Activated T-cell treated with anti-CD3 and anti-CD28 coated beads, Interleukin-2, amount 50 U/mL, for 4 hours (primary cell): ENCODE data around the gene DIRAS3. TPM values are rescaled to one million over a fixed set of nuclear protein-coding genes. Genes with fewer than 3 reads are reported as not detected.

ENCODE experiments used
- ATAC-seq, 2 donors: fragments of 200-7000 bp; cut with Tn5 transposase; one replicate each; pipeline ENCODE4 v1.10.0; 2021
- DNase-seq: peaks from one replicate; pipeline ENCODE4 v3.0.0-alpha.2; 2020
- H3K27me3 Mint-ChIP-seq: one replicate; pipeline ENCODE4 v1.8.0; 2021; ENCODE audit warnings: low read depth, mixed read lengths
- H3K36me3 Mint-ChIP-seq: one replicate; pipeline ENCODE4 v1.8.0; 2022; ENCODE audit warnings: mixed read lengths; ENCODE audit not compliant: insufficient read depth
- H3K4me1 Mint-ChIP-seq: one replicate; pipeline ENCODE4 v1.8.0; 2021; ENCODE audit warnings: low read depth, mixed read lengths
- H3K4me3 Mint-ChIP-seq: one replicate; pipeline ENCODE4 v1.8.0; 2021; ENCODE audit warnings: mild to moderate bottlenecking, moderate library complexity, mixed read lengths
- H3K9me3 Mint-ChIP-seq: one replicate; pipeline ENCODE4 v1.8.0; 2021; ENCODE audit warnings: mixed read lengths
- total RNA-seq, 3 donors: library from RNA; stranded (reverse); gene quantifications; one replicate each; pipeline ENCODE4 v1.2.1, GENCODE V29; 2021

The DIRAS3 gene
- total RNA-seq, 3 donors from 2014 or later, result not detected

DNA sequence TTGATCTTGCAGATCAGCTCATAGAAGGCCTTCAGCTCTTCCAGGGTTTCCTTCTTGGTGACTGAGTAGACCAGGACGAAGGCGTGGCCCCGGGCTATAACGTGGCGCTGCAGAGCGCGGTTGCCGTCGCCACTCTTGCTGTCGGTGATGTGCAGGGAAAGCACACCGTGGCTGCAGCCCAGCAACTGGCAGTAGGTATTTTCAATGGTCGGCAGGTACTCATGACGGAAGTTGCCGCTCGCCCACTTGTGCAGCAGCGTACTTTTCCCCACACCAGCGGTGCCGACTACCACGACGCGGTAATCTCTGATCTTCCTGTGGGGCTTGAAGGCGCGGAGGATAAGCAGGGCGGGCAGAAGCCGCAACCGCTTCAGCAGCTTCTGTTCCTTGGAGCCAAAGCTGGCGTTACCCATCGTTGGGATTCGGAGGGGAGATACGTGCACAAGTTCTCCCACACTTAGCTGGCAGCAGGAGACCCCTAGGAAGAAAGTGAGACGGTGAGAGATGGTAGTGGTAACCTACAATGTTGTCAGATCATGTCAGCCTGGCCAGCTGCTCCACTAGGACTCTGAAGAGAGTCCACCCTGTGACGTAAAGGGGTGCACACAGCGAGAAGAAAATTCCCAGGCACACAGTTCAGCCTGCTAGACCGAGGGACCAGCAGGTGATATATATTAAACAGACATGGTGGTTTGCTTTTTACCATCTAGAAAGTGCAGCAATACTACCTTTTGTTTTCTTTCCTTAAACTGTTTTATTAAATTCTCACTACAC is 3.4 kb downstream of the DIRAS3 start:
- DNase-seq (no peak), ATAC-seq (no peak)
- Mint-ChIP-seq H3K36me3 (no peaks in the 10 kb centered on the region), H3K4me3 (no peak overlapping the region), H3K4me1 (no peaks in the 10 kb centered on the region), H3K9me3 (no peaks in the 10 kb centered on the region), H3K27me3 (peaks cover 14% of the 10 kb centered on the region)

DNA sequence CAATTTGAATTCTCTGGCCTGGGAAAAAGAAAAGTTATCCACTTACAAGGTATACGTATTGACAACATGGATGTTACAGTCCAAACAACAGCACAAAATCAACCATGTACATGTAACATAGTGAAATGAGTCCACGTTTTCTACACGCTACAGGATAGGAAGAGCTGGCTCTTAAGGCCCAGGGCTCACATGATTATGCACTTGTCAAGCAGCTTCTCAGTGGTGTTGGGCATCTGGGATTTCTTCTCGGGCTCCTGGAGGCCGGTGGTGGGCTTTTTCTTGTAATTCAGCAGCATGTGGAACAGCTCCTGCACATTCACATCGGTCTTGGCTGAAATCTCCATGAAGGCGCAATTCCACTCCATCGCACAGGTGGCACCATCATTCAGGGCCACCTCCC is 4.0 kb downstream of the DIRAS3 start:
- no peaks in the 10 kb centered on the region for H3K9me3 Mint-ChIP-seq
- H3K36me3 Mint-ChIP-seq, result no peaks in the 10 kb centered on the region
- H3K4me1 Mint-ChIP-seq, result no peaks in the 10 kb centered on the region
- no peak for DNase-seq
- H3K27me3 Mint-ChIP-seq, result peaks cover 14% of the 10 kb centered on the region
- no peak overlapping the region for H3K4me3 Mint-ChIP-seq
- no peak for ATAC-seq

DNA sequence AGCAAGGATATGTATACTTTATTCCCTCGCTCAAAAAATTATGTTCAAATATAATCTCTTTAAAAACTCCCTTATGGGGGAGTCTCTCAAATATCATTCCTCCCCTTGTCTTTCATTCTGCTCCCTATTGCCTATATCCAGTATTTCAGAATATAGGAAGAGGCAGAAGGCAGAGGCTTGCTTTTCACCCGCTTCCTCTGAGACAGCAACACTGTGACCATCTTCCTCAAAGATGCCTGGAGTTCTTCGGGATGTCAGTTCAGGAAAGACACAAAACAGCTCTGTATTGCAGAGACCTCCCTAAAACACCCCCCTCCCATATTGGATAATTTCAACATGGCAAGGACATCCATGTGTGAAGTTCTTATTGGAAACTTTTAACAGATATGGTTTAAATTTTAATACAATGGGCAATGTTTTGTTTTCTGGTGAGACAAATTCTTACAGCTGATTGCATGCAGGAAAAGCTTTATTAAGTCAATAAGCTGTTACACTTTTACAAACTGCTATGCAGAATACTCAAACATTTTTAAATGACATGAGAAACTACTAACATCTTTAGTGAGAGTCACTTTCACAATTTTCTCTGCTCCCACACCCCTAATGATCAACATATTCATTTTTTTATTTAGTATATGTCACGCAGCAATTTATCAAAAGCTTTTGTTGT is 4.8 kb downstream of the DIRAS3 start:
- no peak overlapping the region for H3K4me3 Mint-ChIP-seq
- no peaks in the 10 kb centered on the region for H3K36me3 Mint-ChIP-seq
- no peak for DNase-seq
- H3K4me1 Mint-ChIP-seq, result no peaks in the 10 kb centered on the region
- H3K9me3 Mint-ChIP-seq, result no peaks in the 10 kb centered on the region
- no peak for ATAC-seq
- peaks cover 11% of the 10 kb centered on the region for H3K27me3 Mint-ChIP-seq

DNA sequence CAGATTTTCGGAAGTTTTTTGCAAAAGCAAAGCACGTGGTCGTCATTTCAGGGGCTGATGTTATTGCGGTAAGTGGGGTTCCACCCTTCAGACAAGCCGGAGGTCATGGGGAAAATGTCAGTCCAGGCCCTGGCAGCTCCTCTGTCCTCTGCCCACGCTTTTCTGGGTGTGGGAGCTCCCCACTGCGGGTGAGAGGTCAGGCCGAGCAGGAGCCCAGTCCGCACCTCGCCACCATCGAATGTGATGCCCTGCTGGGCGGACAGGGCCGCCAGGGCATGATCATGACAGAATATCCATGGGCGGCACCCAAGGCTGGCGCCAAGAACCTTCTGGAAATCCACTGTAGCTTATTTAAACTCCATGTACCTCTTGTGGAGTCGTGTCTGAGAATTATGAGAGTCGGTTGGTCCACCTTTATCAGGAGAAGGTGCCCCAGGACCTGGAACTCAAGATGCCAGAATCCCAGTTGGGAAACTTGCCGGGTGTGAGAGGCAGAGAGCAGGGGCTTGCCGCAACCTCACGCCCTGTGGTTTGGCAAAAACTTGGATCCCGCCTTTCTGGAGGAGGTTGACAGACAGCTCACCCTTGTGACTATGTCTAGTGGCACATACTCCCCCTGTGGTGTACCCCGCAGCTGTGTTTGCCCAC is 6.9 kb downstream of the DIRAS3 start:
- DNase-seq (no peak), ATAC-seq (no peak)
- Mint-ChIP-seq H3K27me3 (peaks cover 3% of the 10 kb centered on the region), H3K4me3 (no peak overlapping the region), H3K36me3 (no peaks in the 10 kb centered on the region), H3K4me1 (no peaks in the 10 kb centered on the region), H3K9me3 (peaks cover 6% of the 10 kb centered on the region)

DNA sequence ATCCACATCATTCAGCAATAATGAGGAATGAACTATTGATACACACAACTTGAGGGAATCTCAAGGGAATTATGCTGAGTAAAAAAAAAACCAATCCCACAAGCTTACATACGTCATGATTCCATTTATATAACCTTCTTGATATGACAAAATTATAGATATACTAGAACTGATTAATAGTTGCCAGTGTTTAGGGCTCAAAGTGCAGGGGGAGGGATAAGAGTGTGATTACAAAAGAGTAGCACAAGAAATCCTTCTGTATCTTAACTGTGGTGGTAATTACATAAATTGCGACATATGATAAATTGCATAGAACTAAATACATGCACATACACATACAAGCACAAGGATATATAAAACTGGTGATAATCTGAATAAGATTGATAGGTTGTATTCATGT is 13.5 kb downstream of the DIRAS3 start:
- Mint-ChIP-seq H3K36me3 (no peaks in the 10 kb centered on the region), H3K27me3 (peaks cover 2% of the 10 kb centered on the region), H3K4me1 (no peaks in the 10 kb centered on the region), H3K4me3 (no peak overlapping the region), H3K9me3 (peaks cover 6% of the 10 kb centered on the region)
- ATAC-seq (no peak), DNase-seq (no peak)

DNA sequence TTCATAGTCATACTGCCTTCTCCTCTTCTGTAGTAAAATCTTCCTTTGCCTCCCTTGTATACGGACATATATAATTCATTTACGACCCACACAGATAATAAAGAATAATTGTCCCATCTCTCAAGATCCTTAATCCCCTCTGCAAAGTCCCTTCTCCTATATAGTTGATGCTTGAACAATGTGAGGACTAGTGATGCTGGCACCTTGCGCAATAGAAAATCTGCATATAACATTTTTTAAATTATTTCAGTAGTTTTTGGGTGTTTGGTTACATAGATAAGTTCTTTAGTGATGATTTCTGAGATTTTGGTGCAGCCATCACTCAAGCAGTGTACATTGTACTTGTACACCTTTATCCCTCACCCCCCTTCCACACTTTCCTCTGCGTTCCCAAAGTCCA is 21.0 kb downstream of the DIRAS3 start:
- no peak overlapping the region for H3K4me3 Mint-ChIP-seq
- H3K4me1 Mint-ChIP-seq, result no peaks in the 10 kb centered on the region
- no peaks in the 10 kb centered on the region for H3K36me3 Mint-ChIP-seq
- ATAC-seq (no peak), DNase-seq (no peak)
- peaks cover 2% of the 10 kb centered on the region for H3K27me3 Mint-ChIP-seq
- no peaks in the 10 kb centered on the region for H3K9me3 Mint-ChIP-seq

DNA sequence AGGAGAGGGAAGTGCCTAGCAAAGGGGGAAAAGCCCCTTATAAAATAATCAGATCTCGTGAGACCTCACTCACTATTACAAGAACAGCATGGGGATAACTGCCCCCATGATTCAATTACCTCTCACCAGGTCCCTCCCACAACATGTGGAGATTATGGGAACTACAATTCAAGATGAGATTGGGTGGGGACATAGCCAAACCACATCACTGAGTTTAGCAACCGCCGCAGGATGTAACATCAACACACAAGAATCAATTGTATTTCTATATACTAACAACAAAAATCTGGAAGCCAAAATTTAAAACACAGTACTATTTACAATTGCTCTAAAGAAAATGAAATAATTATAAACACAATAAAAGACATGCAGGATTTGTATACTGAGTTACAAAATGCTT is 21.9 kb downstream of the DIRAS3 start:
- no peak for DNase-seq
- no peak for ATAC-seq
- no peaks in the 10 kb centered on the region for H3K4me1 Mint-ChIP-seq
- H3K4me3 Mint-ChIP-seq, result no peak overlapping the region
- no peaks in the 10 kb centered on the region for H3K9me3 Mint-ChIP-seq
- no peaks in the 10 kb centered on the region for H3K36me3 Mint-ChIP-seq
- H3K27me3 Mint-ChIP-seq, result peaks cover 2% of the 10 kb centered on the region

DNA sequence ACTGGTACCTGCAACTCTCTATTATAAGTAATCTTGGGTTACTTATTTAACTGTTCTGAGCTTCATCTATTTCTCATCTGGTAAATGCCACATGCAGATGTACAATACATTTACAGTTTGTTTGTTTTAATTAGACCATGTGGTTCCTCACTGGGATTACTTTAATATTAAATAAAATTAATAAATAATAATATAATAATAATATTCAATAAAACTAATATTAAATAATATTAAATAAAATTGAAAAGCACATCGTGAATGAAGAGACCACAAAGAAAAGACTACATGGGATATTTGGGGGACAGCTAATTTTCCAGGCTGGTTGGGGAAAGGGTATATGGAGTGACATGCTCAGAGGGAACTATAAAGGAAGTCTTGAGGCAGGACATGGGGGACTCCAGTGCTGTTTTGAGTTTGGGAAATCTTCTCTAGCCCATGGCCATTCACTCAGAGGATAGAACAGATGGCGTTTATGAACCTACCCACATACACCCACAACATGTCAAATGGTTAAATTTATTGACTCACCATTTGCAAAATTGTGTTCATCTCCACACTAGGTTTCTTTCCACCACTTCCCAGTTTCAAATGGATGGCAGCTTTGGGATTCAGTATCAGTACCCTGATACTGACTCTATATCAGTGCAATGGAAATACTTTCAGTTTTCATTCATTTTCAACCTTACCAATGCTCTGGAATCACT is 25.6 kb downstream of the DIRAS3 start:
- H3K9me3 Mint-ChIP-seq, result no peaks in the 10 kb centered on the region
- no peaks in the 10 kb centered on the region for H3K4me1 Mint-ChIP-seq
- no peak for DNase-seq
- H3K36me3 Mint-ChIP-seq, result no peaks in the 10 kb centered on the region
- H3K27me3 Mint-ChIP-seq, result no peaks in the 10 kb centered on the region
- ATAC-seq, result no peak
- no peak overlapping the region for H3K4me3 Mint-ChIP-seq

DNA sequence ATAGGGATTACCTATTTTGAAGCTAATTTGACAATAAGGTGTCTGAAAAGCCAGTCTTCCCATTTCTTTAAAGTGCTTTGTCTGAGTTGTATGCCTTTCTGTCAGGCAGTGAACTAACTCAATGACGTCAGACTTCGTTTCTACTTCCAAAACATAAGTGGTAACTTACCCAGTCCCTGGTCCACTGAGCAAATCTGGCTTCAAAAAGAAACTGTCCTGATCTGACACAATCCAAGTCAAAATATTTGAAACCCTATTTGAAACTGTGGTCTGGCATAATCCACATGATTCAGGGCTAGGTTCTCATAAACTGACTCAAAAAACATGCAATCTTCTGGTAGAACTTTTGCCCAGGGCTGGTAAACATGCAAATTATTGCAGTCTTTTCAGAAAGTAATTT is 34.0 kb downstream of the DIRAS3 start:
- Mint-ChIP-seq H3K4me1 (no peaks in the 10 kb centered on the region), H3K36me3 (no peaks in the 10 kb centered on the region), H3K27me3 (no peaks in the 10 kb centered on the region), H3K9me3 (no peaks in the 10 kb centered on the region), H3K4me3 (no peak overlapping the region)
- DNase-seq (no peak), ATAC-seq (no peak)

DNA sequence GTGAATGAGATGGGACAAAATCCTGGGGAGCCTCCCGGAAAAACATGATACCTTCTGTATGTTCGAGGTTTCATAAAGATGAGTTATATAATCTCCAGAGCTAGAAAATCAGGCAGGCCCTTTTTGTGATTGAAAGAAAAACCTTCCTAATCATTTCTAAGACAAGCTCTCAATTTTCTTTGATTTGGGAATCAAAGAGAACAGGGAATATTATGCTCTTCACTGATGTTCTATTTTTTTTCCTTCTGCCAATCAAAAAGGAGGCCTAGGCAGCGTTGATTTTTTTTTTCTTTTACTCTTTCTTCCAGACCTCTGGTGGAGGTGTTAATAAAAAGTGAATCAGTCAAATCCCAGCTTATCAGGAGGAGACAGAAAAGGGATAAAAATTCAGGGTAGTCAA is 34.5 kb downstream of the DIRAS3 start:
- ATAC-seq (no peak), DNase-seq (no peak)
- Mint-ChIP-seq H3K9me3 (no peaks in the 10 kb centered on the region), H3K27me3 (no peaks in the 10 kb centered on the region), H3K4me3 (no peak overlapping the region), H3K4me1 (no peaks in the 10 kb centered on the region), H3K36me3 (no peaks in the 10 kb centered on the region)

DNA sequence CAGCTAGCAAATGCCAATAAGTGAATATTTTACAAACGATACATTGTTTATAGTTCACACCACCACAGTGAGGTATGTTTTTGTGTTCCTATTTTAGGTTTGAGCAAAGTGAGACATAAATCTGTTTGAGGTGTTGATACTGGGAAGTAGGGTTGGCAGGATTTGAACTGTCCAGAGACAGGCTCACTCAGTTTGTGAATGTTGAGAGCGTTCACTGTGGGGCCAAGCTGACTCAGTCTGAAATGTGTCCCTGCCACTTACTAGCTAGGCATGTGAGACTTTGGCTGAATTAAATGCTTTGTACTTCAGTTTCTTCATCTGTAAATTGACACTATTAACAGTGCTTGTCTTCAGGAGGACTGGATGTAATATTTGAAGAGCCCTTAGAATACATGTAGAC is 35.1 kb downstream of the DIRAS3 start:
- no peaks in the 10 kb centered on the region for H3K9me3 Mint-ChIP-seq
- no peak overlapping the region for H3K4me3 Mint-ChIP-seq
- no peaks in the 10 kb centered on the region for H3K36me3 Mint-ChIP-seq
- ATAC-seq (no peak), DNase-seq (no peak)
- H3K27me3 Mint-ChIP-seq, result no peaks in the 10 kb centered on the region
- no peaks in the 10 kb centered on the region for H3K4me1 Mint-ChIP-seq

DNA sequence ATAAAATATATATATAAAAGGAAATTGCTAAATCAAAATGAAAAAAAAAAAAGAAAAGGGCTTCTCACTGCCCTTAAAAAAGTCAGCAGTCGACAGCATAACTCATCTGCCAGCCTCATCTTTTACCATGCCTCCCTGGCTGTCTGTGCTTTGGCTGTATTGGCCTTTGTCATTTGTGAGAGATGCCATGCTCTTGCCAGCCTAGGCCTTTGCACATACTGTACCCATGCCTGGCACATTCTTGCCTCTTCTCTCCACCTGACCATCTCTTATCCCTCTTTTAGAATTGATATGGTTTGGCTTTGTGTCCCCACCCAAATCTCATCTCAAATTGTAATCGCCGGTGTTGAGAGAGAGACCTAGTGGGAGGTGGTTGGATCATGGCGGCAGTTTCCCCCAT is 37.1 kb downstream of the DIRAS3 start:
- Mint-ChIP-seq H3K4me3 (no peak overlapping the region), H3K4me1 (no peaks in the 10 kb centered on the region), H3K36me3 (no peaks in the 10 kb centered on the region), H3K27me3 (no peaks in the 10 kb centered on the region), H3K9me3 (no peaks in the 10 kb centered on the region)
- no peak for DNase-seq
- no peak for ATAC-seq

DNA sequence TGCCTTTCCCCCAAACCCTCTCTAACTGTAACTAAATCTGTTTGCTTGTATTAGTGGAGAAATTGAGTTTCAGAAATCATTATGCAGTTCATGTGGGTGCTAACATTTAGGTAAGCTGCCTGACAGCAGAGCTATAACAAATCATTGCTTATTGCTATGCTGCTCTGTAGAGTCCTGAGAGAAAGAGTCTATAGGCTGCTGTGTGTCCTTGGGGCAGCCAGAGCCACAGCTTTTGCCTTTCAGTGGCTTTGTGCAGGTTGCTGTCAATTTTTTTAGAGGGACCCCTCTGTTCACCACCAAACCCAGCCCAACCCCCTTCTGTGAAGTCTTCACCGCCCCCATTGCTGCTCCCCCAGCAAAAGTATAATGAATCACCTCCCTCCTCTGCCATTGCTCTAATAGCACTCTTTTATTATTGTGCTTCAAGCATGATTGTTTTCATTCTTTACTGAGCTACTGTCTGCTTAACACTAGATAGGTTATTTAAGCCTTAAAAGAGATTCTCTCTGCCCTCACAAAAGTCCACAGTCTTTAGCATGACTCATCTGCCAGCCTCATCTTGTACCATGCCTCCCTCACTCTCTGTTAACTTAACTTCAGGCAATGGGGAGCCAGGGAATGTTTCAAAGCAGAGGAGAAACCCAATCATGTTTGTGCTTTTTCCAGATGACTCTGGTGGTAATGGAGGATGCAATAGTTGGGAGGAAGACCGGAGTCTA is 38.6 kb downstream of the DIRAS3 start:
- Mint-ChIP-seq H3K27me3 (no peaks in the 10 kb centered on the region), H3K4me3 (no peak overlapping the region), H3K4me1 (no peaks in the 10 kb centered on the region), H3K36me3 (no peaks in the 10 kb centered on the region), H3K9me3 (no peaks in the 10 kb centered on the region)
- ATAC-seq (no peak), DNase-seq (no peak)

DNA sequence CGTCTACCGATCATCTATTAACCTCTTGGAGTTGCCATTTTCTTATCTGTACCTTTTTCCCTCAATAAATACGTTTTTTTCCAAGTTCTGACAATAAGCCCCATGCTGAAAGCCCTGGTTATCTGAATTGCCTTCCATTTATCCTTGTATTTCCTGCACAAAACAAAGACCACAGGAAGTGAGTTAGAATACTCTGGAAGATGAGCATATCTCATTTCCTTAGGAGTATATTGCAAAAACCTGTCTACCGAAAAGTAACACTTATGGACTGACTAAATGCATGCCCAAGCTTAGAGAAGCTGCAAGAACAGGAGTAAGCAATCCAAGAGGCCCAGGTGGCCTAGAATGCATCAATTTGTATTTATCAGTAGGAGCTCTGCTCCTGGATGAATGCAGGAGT is 39.9 kb downstream of the DIRAS3 start:
- H3K4me3 Mint-ChIP-seq, result no peak overlapping the region
- no peaks in the 10 kb centered on the region for H3K9me3 Mint-ChIP-seq
- DNase-seq (no peak), ATAC-seq (no peak)
- H3K4me1 Mint-ChIP-seq, result no peaks in the 10 kb centered on the region
- no peaks in the 10 kb centered on the region for H3K27me3 Mint-ChIP-seq
- no peaks in the 10 kb centered on the region for H3K36me3 Mint-ChIP-seq
